GM12891 (cell line): Measurements from ENCODE around the gene ZSWIM2.

ENCODE experiments used
- POLR2A ChIP-seq: IDR thresholded peaks from 2 replicates; pipeline ENCODE4 v1.6.1; 2011; ENCODE audit warnings: low read depth, low read length, control low read depth
- POLR2AphosphoS5 ChIP-seq: IDR thresholded peaks from 2 replicates; pipeline ENCODE4 v1.6.1; 2011; ENCODE audit warnings: low read depth, low read length, control low read depth

DNA sequence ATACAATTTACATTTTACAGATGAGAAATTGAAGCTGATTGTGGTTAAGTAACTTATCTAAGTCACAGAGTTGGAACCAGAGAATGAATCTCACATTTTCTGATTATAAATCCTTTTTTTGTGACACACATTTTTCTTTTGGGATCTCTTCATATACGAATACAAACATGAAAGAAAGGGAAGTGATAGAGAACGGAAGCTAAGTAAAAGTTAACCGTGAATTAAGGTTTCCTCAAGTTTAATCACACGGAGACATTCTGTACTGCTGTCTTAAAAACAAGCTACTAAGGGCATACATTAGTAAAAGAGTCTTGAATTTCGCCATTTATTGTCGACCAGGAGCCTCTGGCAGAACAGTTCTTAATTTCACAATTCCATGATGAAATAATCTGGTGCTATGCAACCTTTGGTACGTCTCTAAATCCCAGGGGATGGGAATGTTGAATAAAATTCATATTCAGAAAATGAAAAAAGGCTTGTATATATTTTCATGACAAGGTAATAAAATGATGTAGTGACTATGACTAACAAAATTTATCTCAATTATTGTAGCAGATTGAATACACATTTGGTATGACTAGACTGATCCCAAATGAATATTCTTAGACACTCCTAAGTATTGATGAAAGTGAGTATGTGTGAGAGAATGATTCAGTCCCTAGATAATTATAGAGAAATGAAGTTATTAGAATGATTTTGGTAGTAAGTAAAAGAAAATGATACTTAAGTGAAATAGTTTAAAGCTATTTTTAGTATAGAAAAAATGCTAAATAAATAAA is 40.3 kb upstream of the ZSWIM2 start:
- no peak for TF ChIP-seq POLR2AphosphoS5
- TF ChIP-seq POLR2A: no peak
